ENCODE data around the gene CIC. TPM values are rescaled to one million over a fixed set of nuclear protein-coding genes. Genes with fewer than 3 reads are reported as not detected.

Gene CIC
- total and polyA plus RNA-seq, 2 of the 13 experiments (the other 11 are each of a cell fraction or from before 2014, with no cell fraction given), result 5.9 to 8.0 TPM

DNA sequence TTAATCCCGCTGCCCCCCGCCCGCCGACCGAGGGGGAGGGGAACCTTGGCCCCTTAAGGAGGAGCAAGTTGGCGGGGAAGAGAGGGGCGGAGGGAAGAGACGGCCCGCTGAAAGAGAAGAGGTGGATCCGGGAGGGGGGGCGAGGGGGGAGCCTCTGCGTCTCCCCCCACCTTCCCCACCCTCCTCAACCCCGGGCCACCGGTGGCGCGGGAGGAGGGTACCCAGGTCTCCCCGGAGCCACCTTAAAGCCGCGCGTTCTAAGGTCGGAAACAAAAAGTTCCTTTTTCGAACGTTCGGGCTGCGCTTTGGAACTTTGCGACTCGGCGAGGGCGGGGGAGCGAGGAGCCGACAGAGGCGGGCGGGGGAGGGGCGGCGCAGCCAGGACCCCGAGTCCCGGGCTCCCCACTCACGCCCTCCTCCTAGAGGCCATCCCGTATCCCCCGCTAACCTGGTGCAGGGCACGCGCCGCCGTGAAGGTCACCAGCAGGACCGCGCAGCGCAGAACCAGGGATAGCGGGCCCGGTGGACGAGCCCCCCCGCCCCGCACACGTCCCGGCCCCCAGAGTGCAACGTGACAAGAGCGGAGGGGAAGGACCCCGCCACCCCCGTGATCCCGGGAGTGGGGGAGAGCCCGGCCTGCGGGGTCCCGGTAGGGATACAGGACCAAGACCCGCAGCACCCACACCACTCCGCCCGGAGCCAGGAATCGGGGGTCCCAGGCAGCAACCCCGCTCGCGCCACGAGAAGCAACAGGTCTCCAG is 14.8 kb upstream of the CIC start (continued):
- TF ChIP-seq CHD4 (IDR thresholded peaks at IDR 0.05; ENCODE audit: borderline replicate concordance, low read length) (no peak), CHD2 (IDR thresholded peaks at IDR 0.05; ENCODE audit: low read depth, low read length) (peak; percentile 39; the same call in 1 of the 2 replicates), ASH2L (IDR thresholded peaks at IDR 0.05; ENCODE audit: insufficient read length, low read depth, low read length) (peak; percentile 79), IKZF1 (IDR thresholded peaks at IDR 0.05) (no peak), EED (CRISPR knock-in tag; IDR thresholded peaks at IDR 0.05) (peak; percentile 42; the same call in 1 of the 2 replicates), POLR2A (IDR thresholded peaks at IDR 0.05; ENCODE audit: insufficient read depth in 1 of 2, low read depth in 2 of 2, low read length in 2 of 2) (peak in 1 of 2 experiments; percentile 13; a peak in 2 of 4 replicates), KLF16 (CRISPR knock-in tag; IDR thresholded peaks at IDR 0.05) (0 out of 4 replicates have a peak, but pooled peaks of 1 of the 2 experiments have one; percentile 43), POLR2G (IDR thresholded peaks at IDR 0.05; ENCODE audit: low read depth, low read length) (0 out of 2 replicates have a peak, but pooled peaks have one; percentile 1), KDM5B (CRISPR knock-in tag; IDR thresholded peaks at IDR 0.05; ENCODE audit: borderline replicate concordance) (no peak), PHF8 (CRISPR knock-in tag; IDR thresholded peaks at IDR 0.05) (peak; percentile 53), RBFOX2 (IDR thresholded peaks at IDR 0.05; ENCODE audit: low read depth, low read length) (peak; percentile 82; the same call in 1 of the 2 replicates), EZH2 (conservative IDR thresholded peaks at IDR 0.05; ENCODE audit: low read depth, low read length) (no peak), TBL1XR1 (IDR thresholded peaks at IDR 0.05; ENCODE audit: borderline replicate concordance, low read length, partially characterized antibody) (peak; percentile 38), SP2 (CRISPR knock-in tag; IDR thresholded peaks at IDR 0.05) (no peak; the same call in 1 of the 2 replicates), ZNF557 (CRISPR knock-in tag; IDR thresholded peaks at IDR 0.05) (no peak), ZNF883 (CRISPR knock-in tag; IDR thresholded peaks at IDR 0.05; ENCODE audit: not compliant biosample characterization) (no peak), HNF4G (IDR thresholded peaks at IDR 0.05; ENCODE audit: borderline replicate concordance, low read depth, low read length) (peak; percentile 57; the same call in 1 of the 2 replicates), HNF4G (CRISPR knock-in tag; IDR thresholded peaks at IDR 0.05; ENCODE audit: borderline replicate concordance, low read depth) (no peak), ZNF564 (CRISPR knock-in tag; IDR thresholded peaks at IDR 0.05) (no peak), NCOA2 (CRISPR knock-in tag; IDR thresholded peaks at IDR 0.05) (no peak)
- TF ChIP-seq, protein P1, sequence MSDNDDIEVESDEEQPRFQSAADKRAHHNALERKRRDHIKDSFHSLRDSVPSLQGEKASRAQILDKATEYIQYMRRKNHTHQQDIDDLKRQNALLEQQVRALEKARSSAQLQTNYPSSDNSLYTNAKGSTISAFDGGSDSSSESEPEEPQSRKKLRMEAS (IDR thresholded peaks at IDR 0.05), result peak; percentile 63
- TF ChIP-seq, protein P2, sequence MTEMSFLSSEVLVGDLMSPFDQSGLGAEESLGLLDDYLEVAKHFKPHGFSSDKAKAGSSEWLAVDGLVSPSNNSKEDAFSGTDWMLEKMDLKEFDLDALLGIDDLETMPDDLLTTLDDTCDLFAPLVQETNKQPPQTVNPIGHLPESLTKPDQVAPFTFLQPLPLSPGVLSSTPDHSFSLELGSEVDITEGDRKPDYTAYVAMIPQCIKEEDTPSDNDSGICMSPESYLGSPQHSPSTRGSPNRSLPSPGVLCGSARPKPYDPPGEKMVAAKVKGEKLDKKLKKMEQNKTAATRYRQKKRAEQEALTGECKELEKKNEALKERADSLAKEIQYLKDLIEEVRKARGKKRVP (CRISPR knock-in tag; IDR thresholded peaks at IDR 0.05), result peak in 1 of 2 experiments; percentile 23; a peak in 1 of 4 replicates
- TF ChIP-seq, protein P3, sequence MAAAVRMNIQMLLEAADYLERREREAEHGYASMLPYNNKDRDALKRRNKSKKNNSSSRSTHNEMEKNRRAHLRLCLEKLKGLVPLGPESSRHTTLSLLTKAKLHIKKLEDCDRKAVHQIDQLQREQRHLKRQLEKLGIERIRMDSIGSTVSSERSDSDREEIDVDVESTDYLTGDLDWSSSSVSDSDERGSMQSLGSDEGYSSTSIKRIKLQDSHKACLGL (CRISPR knock-in tag; IDR thresholded peaks at IDR 0.05), result peak; percentile 25; the same call in 1 of the 2 replicates
- TF ChIP-seq, protein P4, sequence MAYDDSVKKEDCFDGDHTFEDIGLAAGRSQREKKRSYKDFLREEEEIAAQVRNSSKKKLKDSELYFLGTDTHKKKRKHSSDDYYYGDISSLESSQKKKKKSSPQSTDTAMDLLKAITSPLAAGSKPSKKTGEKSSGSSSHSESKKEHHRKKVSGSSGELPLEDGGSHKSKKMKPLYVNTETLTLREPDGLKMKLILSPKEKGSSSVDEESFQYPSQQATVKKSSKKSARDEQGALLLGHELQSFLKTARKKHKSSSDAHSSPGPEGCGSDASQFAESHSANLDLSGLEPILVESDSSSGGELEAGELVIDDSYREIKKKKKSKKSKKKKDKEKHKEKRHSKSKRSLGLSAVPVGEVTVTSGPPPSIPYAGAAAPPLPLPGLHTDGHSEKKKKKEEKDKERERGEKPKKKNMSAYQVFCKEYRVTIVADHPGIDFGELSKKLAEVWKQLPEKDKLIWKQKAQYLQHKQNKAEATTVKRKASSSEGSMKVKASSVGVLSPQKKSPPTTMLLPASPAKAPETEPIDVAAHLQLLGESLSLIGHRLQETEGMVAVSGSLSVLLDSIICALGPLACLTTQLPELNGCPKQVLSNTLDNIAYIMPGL (CRISPR knock-in tag; IDR thresholded peaks at IDR 0.05; ENCODE audit: borderline replicate concordance in 1 of 2, low read depth in 1 of 2), result peak; percentile 10 to 68; a peak in 1 of 4 replicates
- TF ChIP-seq, protein P5, sequence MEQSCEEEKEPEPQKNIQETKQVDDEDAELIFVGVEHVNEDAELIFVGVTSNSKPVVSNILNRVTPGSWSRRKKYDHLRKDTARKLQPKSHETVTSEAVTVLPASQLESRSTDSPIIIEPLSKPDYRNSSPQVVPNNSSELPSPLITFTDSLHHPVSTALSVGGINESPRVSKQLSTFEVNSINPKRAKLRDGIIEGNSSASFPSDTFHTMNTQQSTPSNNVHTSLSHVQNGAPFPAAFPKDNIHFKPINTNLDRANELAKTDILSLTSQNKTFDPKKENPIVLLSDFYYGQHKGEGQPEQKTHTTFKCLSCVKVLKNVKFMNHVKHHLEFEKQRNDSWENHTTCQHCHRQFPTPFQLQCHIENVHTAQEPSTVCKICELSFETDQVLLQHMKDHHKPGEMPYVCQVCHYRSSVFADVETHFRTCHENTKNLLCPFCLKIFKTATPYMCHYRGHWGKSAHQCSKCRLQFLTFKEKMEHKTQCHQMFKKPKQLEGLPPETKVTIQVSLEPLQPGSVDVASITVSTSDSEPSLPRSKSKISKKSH (CRISPR knock-in tag; IDR thresholded peaks at IDR 0.05; ENCODE audit: borderline replicate concordance), result no peak
